Liver (tissue), 9 donors: ENCODE measurements around the gene POU4F2. TPM values are rescaled to one million over a fixed set of nuclear protein-coding genes. Genes with fewer than 3 reads are reported as not detected.

Experiments
- DNase-seq: peaks from one replicate; pipeline ENCODE4 v3.0.0-alpha.2; 2017; ENCODE audit warnings: low spot score
- H3K27ac ChIP-seq, 2 donors: one replicate each; pipeline ENCODE4 v1.7.0; 2013; ENCODE audit warnings: inconsistent platforms in 2 of 2, low read length in 2 of 2, control low read depth in 1 of 2, low read depth in 1 of 2, mild to moderate bottlenecking in 1 of 2
- H3K27me3 ChIP-seq, 4 donors: one replicate each; pipeline versions ENCODE4 v1.6.1 to v1.7.0; 2013; ENCODE audit warnings: low read length in 3 of 4, inconsistent platforms in 1 of 4, mild to moderate bottlenecking in 1 of 4, moderate library complexity in 1 of 4; ENCODE audit not compliant: control insufficient read depth in 4 of 4, insufficient read depth in 4 of 4
- H3K36me3 ChIP-seq, 4 donors: one replicate each; pipeline versions ENCODE4 v1.6.1 to v1.7.0; 2013; ENCODE audit warnings: low read length in 3 of 4, mild to moderate bottlenecking in 3 of 4, low read depth in 1 of 4, moderate library complexity in 1 of 4; ENCODE audit not compliant: control insufficient read depth in 4 of 4, insufficient read depth in 3 of 4
- H3K4me1 ChIP-seq, 4 donors: one replicate each; pipeline versions ENCODE4 v1.6.1 to v1.7.0; 2013; ENCODE audit warnings: low read length in 3 of 4, mild to moderate bottlenecking in 3 of 4, moderate library complexity in 1 of 4; ENCODE audit not compliant: control insufficient read depth in 4 of 4, insufficient read depth in 4 of 4
- H3K4me3 ChIP-seq, 3 donors: one replicate each; pipeline versions ENCODE4 v1.6.1 to v1.7.0; 2013; ENCODE audit warnings: low read length in 3 of 3, control low read depth in 1 of 3, low read depth in 1 of 3, mild to moderate bottlenecking in 1 of 3
- H3K9ac ChIP-seq, 2 donors: one replicate each; pipeline ENCODE4 v1.7.0; 2013; ENCODE audit warnings: low read length in 2 of 2, mild to moderate bottlenecking in 2 of 2, moderate library complexity in 2 of 2, control low read depth in 1 of 2, low read depth in 1 of 2
- H3K9me3 ChIP-seq, 4 donors: one replicate each; pipeline versions ENCODE4 v1.6.1 to v1.7.0; 2013; ENCODE audit warnings: low read length in 3 of 4; ENCODE audit not compliant: control insufficient read depth in 4 of 4
- CTCF ChIP-seq: fragments of 150-350 bp; IDR thresholded peaks from 2 replicates; pipeline ENCODE4 v1.5.1; 2017; ENCODE audit warnings: improper control_type of control experiment, low read depth, low read length; ENCODE audit not compliant: missing input control
- EGR1 ChIP-seq, 2 donors: IDR thresholded peaks; 2 replicates each; pipeline ENCODE4 v1.6.1; 2016 to 2018; ENCODE audit warnings: antibody characterized with exemption in 2 of 2, low read depth in 2 of 2
- FOXA1 ChIP-seq: IDR thresholded peaks from 2 replicates; pipeline ENCODE4 v1.6.1; 2016; ENCODE audit warnings: antibody characterized with exemption
- FOXA2 ChIP-seq: IDR thresholded peaks from 2 replicates; pipeline ENCODE4 v1.6.1; 2016; ENCODE audit warnings: antibody characterized with exemption
- HNF4A ChIP-seq, 2 donors: conservative IDR thresholded peaks; 2 replicates each; pipeline ENCODE4 v1.6.1; 2016; ENCODE audit warnings: antibody characterized with exemption in 2 of 2, mild to moderate bottlenecking in 2 of 2
- HNF4G ChIP-seq: IDR thresholded peaks from 2 replicates; pipeline ENCODE4 v1.6.1; 2016; ENCODE audit warnings: antibody characterized with exemption
- JUND ChIP-seq, 2 donors: IDR thresholded peaks; 2 replicates each; pipeline ENCODE4 v1.6.1; 2016; ENCODE audit warnings: antibody characterized with exemption in 2 of 2
- RAD21 ChIP-seq, 2 donors: IDR thresholded peaks; 2 replicates each; pipeline ENCODE4 v1.6.1; 2016; ENCODE audit warnings: antibody characterized with exemption in 2 of 2, mild to moderate bottlenecking in 2 of 2
- REST ChIP-seq: IDR thresholded peaks from 2 replicates; pipeline ENCODE4 v1.6.1; 2016; ENCODE audit warnings: antibody characterized with exemption, mild to moderate bottlenecking
- SP1 ChIP-seq: IDR thresholded peaks from 2 replicates; pipeline ENCODE4 v1.6.1; 2018; ENCODE audit warnings: antibody characterized with exemption, mild to moderate bottlenecking
- TAF1 ChIP-seq: conservative IDR thresholded peaks from 2 replicates; pipeline ENCODE4 v1.6.1; 2016; ENCODE audit warnings: antibody characterized with exemption, mild to moderate bottlenecking
- YY1 ChIP-seq: IDR thresholded peaks from 2 replicates; pipeline ENCODE4 v1.6.1; 2016; ENCODE audit warnings: antibody characterized with exemption, mild to moderate bottlenecking
- ZBTB33 ChIP-seq: IDR thresholded peaks from 2 replicates; pipeline ENCODE4 v1.6.1; 2016; ENCODE audit warnings: antibody characterized with exemption
- WGBS: extraction: QIAGEN DNeasy Blood & Tissue Kit; methylation state at CpG from one replicate; pipeline ENCODE4 v1.1.7; 2013; 5-methylcytosine and 5-hydroxymethylcytosine counted together
- polyA plus RNA-seq, 2 donors: library from polyadenylated mRNA; stranded (reverse) in 1 of 2; unstranded in 1 of 2; fragments of 200-250 nt in 1 of 2; fragments of >200 nt in 1 of 2; fragmentation: Nextera tagmentation in 1 of 2; extraction: Ambion mirVana in 1 of 2; gene quantifications; one replicate each; pipeline versions ENCODE4 v1.2.1 to v1.2.3, GENCODE V29; 2013 to 2015
- total RNA-seq, 2 donors: library from RNA; depleted of rRNA; stranded (reverse); fragments of >200 nt; gene quantifications; one replicate each; pipeline ENCODE4 v1.2.3, GENCODE V29; 2014
- TF ChIP-seq, protein P1 (sequence below): IDR thresholded peaks from 2 replicates; pipeline ENCODE4 v1.6.1; 2016; ENCODE audit warnings: antibody characterized with exemption
- donor health status: healthy.
- donor health status: healthy.
- donor health status: healthy.
- donor health status: healthy.
- donor health status: healthy.

The POU4F2 gene
- total and polyA plus RNA-seq, 4 donors = not detected

DNA sequence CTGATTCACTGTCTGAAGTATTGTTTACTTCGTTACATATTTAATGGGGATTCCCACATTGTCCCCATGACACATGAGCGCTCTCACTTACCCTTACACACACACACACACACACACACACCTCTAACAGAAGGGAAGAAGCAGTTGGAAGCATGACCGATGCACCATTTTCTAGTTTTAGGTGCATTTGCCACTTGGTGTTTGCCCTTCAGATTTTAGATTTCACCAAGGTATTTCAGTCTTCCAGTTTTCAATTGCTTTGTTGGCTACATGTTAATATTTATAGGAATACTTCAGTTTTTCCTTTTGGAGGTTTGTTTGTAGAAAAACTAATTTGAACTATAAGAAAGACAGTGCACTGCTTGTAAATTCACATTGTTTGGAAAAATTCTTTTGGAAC lies 3.1 kb downstream of the POU4F2 start:
- DNase-seq = no peak
- Histone ChIP-seq H3K27me3 (peaks cover 2 to 23% (median 18%) of the 10 kb centered on the region in 4 donors), H3K9me3 (peaks cover 0 to 12% (median 3%) of the 10 kb centered on the region in 4 donors), H3K4me1 (peaks cover 0 to 11% (median 5%) of the 10 kb centered on the region in 4 donors), H3K27ac (no peak overlapping the region), H3K4me3 (no peak overlapping the region), H3K36me3 (no peaks in the 10 kb centered on the region), H3K9ac (no peak overlapping the region)
- TF ChIP-seq FOXA2 = no peak
- no peak for TF ChIP-seq YY1
- TF ChIP-seq EGR1 (IDR thresholded peaks at IDR 0.05; ENCODE audit: low read depth in 2 of 2) = no peak
- TF ChIP-seq TAF1 = no peak
- TF ChIP-seq SP1 = no peak
- TF ChIP-seq, protein P1, sequence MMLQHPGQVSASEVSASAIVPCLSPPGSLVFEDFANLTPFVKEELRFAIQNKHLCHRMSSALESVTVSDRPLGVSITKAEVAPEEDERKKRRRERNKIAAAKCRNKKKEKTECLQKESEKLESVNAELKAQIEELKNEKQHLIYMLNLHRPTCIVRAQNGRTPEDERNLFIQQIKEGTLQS = no peak
- 9% methylated on average over 3 of the region's 3 CpGs for WGBS

DNA sequence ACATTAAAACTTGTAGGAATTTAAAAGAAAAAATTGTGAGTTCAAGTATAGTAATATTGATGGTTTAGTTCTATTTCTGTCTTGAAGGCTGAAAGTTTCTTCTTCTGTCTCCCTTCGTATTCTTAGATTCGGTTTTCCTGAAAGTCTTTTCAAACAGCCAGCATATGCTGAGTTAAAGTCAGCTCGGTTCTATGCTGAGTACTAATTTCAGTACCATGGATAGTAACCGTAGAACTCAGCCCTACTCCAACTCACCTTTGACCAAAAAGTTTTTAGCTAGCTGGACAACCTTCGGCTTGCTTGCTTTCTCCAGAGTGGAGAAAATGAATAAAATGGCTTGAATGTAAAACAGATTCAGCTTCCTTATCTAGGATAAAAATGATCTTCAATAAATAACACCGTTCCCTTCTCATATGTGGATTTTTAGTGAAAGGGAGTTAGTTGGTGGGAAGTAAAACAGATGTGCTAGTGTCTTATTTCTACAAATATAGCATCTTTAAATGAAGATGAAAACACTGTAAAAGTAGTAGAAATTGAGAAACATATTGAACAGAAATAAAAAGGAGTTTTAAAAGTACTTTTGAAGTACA lies 5.2 kb downstream of the POU4F2 start:
- TF ChIP-seq, protein P1 = no peak
- TF ChIP-seq REST = peak; percentile 99
- no peak for DNase-seq
- Histone ChIP-seq H3K36me3 (no peaks in the 10 kb centered on the region), H3K9ac (no peak overlapping the region), H3K27ac (no peak overlapping the region), H3K9me3 (peaks cover 0 to 10% (median 3%) of the 10 kb centered on the region in 4 donors), H3K27me3 (peaks cover 3 to 22% (median 18%) of the 10 kb centered on the region in 4 donors), H3K4me1 (peaks cover 0 to 3% (median 1%) of the 10 kb centered on the region in 4 donors), H3K4me3 (no peak overlapping the region)
- WGBS = 7% methylated on average over 6 of the region's 6 CpGs

DNA sequence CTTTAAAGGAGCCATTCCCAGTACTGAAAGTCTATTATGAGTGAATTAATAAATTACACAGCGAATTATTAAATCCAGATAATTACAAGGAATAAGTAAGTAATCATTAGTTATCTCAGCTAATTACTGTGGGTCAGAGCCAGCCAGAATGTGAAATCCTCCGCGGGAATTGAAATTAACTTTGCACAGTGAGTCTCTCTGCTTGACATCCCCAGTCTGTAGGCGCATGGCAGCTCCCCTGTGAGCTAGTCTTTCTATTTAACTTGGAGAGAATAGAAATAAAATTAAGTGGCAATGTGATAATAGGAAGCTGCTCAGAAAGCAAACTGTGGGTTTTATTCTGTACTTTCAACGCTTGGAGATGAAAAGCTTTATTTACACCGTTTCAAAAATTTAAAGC lies 7.2 kb downstream of the POU4F2 start:
- H3K27ac ChIP-seq = no peak overlapping the region
- H3K27me3 ChIP-seq = peaks cover 2 to 26% (median 17%) of the 10 kb centered on the region in 4 donors
- no peak overlapping the region for H3K9ac ChIP-seq
- peaks cover 0 to 3% (median 0%) of the 10 kb centered on the region in 4 donors for H3K4me1 ChIP-seq
- 2% methylated on average over 6 of the region's 6 CpGs for WGBS
- no peak overlapping the region for H3K4me3 ChIP-seq
- TF ChIP-seq HNF4A (conservative IDR thresholded peaks at IDR 0.05) = no peak
- no peak for TF ChIP-seq FOXA2
- TF ChIP-seq, protein P1 = no peak
- no peak for TF ChIP-seq CTCF
- TF ChIP-seq EGR1 (IDR thresholded peaks at IDR 0.05; ENCODE audit: low read depth in 2 of 2) = no peak
- TF ChIP-seq FOXA1 = no peak
- no peak for TF ChIP-seq TAF1
- no peak for TF ChIP-seq ZBTB33
- no peak for TF ChIP-seq RAD21 (IDR thresholded peaks at IDR 0.05)
- no peak for TF ChIP-seq JUND (IDR thresholded peaks at IDR 0.05)
- TF ChIP-seq SP1 = no peak
- TF ChIP-seq HNF4G = no peak
- H3K9me3 ChIP-seq = peaks cover 0 to 10% (median 3%) of the 10 kb centered on the region in 4 donors
- no peaks in the 10 kb centered on the region for H3K36me3 ChIP-seq
- no peak for DNase-seq
